Progenitor cell of endocrine pancreas (in vitro differentiated cells): ENCODE measurements around the gene SCAANT1. TPM values are rescaled to one million over a fixed set of nuclear protein-coding genes. Genes with fewer than 3 reads are reported as not detected.
A peak's percentile ranks its signal among the peaks of the same experiment; 100 is the strongest.

Experiments
- DNase-seq: peaks from one replicate; pipeline ENCODE4 v3.0.0; 2021; ENCODE audit warnings: low spot score; ENCODE audit not compliant: unreplicated experiment
- H3K27ac Mint-ChIP-seq: 2 replicates; pipeline ENCODE4 v1.8.0; 2021; ENCODE audit warnings: mild to moderate bottlenecking, moderate library complexity, mixed read lengths
- H3K27me3 Mint-ChIP-seq: 2 replicates; pipeline ENCODE4 v1.8.0; 2021; ENCODE audit warnings: mixed read lengths
- H3K36me3 Mint-ChIP-seq: 2 replicates; pipeline ENCODE4 v1.8.0; 2022; ENCODE audit warnings: mixed read lengths; ENCODE audit not compliant: insufficient read depth
- H3K4me1 Mint-ChIP-seq: 2 replicates; pipeline ENCODE4 v1.8.0; 2021; ENCODE audit warnings: low read depth, mixed read lengths
- H3K4me3 Mint-ChIP-seq: 2 replicates; pipeline ENCODE4 v1.8.0; 2021; ENCODE audit warnings: low read depth, mild to moderate bottlenecking, moderate library complexity, mixed read lengths
- H3K9me3 Mint-ChIP-seq: 2 replicates; pipeline ENCODE4 v1.8.0; 2021; ENCODE audit warnings: low read depth, mixed read lengths
- CTCF ChIP-seq: fragments of 200-600 bp; sonication (generic); IDR thresholded peaks from one replicate; pipeline ENCODE4 v1.5.0; 2021; ENCODE audit warnings: antibody characterized with exemption, mild to moderate bottlenecking; ENCODE audit not compliant: unreplicated experiment
- long read RNA-seq: library from polyadenylated mRNA; unstranded; transcript quantifications from one replicate; pipeline ENCODE4 v2.0.0, GENCODE V29; 2020
- total RNA-seq: library from RNA; stranded (reverse); gene quantifications from 2 replicates; pipeline ENCODE4 v1.2.1, GENCODE V29; 2021

The SCAANT1 gene
- total RNA-seq: not detected in 2 replicates
- long read RNA-seq: 0 reads

- peaks cover 13% of the 10 kb centered on the region for H3K36me3 Mint-ChIP-seq
Measured at GRCh38 chr3:63911873-63912767, at the start of gene SCAANT1. Gene SCAANT1, minus strand, starts transcription at chr3:63912383.

GRCh38 chr3:63961891-63962290, 49.7 kb upstream of the SCAANT1 start:
- Mint-ChIP-seq H3K9me3 (no peaks in the 10 kb centered on the region), H3K27me3 (no peaks in the 10 kb centered on the region), H3K27ac (no peak overlapping the region), H3K4me3 (no peak overlapping the region), H3K4me1 (peaks cover 66% of the 10 kb centered on the region), H3K36me3 (no peaks in the 10 kb centered on the region)
- peak; percentile 72 for TF ChIP-seq CTCF
- DNase-seq: no peak

More at GRCh38 chr3:63911873-63912767, at the start of gene SCAANT1:
- DNase-seq: peak; percentile 73
- H3K9me3 Mint-ChIP-seq: no peaks in the 10 kb centered on the region
- H3K27ac Mint-ChIP-seq: peak within 1 kb of the TSS; percentile 94
- H3K27me3 Mint-ChIP-seq: no peaks in the 10 kb centered on the region
- TF ChIP-seq CTCF: peak; percentile 19
- peaks cover 17% of the 10 kb centered on the region for H3K4me1 Mint-ChIP-seq
- H3K4me3 Mint-ChIP-seq: peak within 1 kb of the TSS; percentile 86

- H3K27ac Mint-ChIP-seq: peak overlapping the region; percentile 77
- H3K36me3 Mint-ChIP-seq: no peaks in the 10 kb centered on the region
- no peaks in the 10 kb centered on the region for H3K9me3 Mint-ChIP-seq
- H3K4me3 Mint-ChIP-seq: no peak overlapping the region
- TF ChIP-seq CTCF: no peak
- peaks cover 69% of the 10 kb centered on the region for H3K4me1 Mint-ChIP-seq
- no peaks in the 10 kb centered on the region for H3K27me3 Mint-ChIP-seq
- no peak for DNase-seq
Measured at GRCh38 chr3:63960048-63960711, 48.0 kb upstream of the SCAANT1 start.

GRCh38 chr3:63959146-63959545, 47.0 kb upstream of the SCAANT1 start:
- H3K9me3 Mint-ChIP-seq: no peaks in the 10 kb centered on the region
- TF ChIP-seq CTCF: no peak
- peaks cover 65% of the 10 kb centered on the region for H3K4me1 Mint-ChIP-seq
- no peak overlapping the region for H3K4me3 Mint-ChIP-seq
- H3K27ac Mint-ChIP-seq: peak overlapping the region; percentile 90
- H3K27me3 Mint-ChIP-seq: no peaks in the 10 kb centered on the region
- no peaks in the 10 kb centered on the region for H3K36me3 Mint-ChIP-seq
- DNase-seq: no peak

GRCh38 chr3:63955830-63956545, 43.8 kb upstream of the SCAANT1 start:
- H3K4me1 Mint-ChIP-seq: peaks cover 62% of the 10 kb centered on the region
- no peak for DNase-seq
- no peaks in the 10 kb centered on the region for H3K27me3 Mint-ChIP-seq
- peaks cover 4% of the 10 kb centered on the region for H3K36me3 Mint-ChIP-seq
- no peaks in the 10 kb centered on the region for H3K9me3 Mint-ChIP-seq
- H3K27ac Mint-ChIP-seq: peak overlapping the region; percentile 94
- H3K4me3 Mint-ChIP-seq: peak overlapping the region; percentile 59
- no peak for TF ChIP-seq CTCF
